NK-92 (cell line): ENCODE measurements around the gene MEIS1.

Source experiments
- DNase-seq: peaks from one replicate; lab custom pipeline; 2025; ENCODE audit not compliant: unreplicated experiment; lab: John Stamatoyannopoulos, UW

The MEIS1 gene

DNA sequence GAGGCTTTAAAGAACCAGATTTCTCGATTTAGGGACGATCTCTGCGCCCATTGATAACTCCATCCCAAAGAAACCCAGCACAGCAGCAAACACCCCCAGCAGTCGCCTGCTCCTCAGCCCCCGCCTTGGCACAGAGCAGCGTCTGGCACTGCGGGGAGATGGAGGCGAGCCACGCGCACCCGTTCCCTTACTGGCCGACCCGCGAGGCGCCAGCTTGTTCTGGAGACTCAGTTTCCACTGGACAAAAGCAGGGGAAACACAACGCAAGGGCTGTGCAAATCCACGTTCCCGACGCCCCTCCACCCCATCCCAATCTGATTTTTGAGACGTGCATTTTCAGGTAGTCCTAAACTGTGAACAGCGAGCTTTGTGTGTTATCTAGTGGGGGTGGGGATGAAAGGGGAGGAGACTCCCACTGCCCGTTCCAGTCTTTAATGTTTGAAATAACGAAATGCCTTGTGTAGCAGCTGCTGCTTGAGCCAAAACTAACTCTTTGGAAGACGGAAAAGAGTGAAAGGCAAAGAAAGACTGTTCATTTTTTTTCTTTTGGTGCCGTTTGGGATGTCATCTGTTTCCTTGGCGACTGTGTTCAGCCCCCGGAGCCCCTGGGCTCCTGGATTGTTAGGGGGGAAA is 143.2 kb downstream of the MEIS1 start:
- no peak for DNase-seq

DNA sequence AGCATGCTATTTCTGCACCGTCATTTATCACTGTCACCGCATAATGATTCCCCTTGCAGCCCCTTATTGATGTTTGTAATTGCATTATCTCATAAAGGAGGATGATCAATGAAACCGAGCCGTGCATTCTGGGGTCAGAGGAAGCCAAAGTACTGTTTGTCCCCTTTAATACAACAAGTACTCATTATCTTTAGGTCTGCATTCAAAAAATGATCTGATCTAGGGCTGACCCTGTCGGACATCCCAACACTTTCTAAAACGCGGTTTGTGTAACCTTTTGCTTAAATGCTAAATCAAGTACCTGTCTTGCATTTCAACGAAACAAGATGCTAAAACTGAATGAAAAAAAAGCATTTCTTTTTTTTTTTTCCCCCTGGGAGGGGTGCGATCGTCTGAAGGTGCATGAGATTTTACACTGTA is 143.8 kb downstream of the MEIS1 start:
- no peak for DNase-seq

DNA sequence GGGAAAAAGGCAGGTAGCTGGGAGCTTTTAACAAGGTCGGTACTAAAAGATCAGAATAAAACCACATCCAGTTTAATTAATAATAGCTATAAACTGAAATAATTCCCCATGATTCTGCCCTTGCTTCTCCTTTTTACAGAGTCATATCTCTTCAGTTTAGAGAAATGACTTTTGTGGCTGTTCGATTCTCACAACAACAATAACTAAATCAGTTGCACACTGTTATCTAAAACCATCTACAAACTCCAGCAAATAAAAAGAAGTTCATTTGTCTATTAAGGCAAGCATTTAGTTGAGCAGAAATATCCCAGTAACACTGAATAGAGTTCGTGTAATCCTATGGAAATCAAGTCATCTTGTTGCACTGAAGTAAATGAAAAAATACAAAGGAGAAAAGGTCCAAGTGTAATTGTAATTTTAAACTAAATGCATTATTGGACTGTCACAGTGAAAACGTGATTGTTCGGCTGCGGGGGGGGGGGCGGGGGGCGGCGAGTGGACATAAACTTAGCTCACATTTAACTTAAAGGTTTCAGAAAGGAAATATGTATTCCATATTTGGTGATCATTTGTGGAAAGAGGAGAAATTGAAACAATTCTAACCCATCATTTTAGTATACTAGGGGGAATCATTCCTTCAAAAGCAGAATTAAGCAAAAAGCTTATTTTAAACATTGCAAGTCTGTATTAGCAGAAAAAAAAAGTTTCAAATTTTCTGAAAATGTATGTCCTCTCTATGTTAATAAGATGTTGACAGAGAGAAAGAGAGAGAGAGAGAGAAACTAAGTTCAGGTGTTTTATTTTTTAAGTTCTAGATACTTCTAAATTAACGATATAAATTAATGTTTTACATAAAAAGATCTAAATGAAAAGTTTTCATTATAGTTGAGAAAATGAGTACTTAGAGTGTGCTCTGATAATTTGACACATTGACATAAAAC is 144.5 kb downstream of the MEIS1 start:
- no peak for DNase-seq

DNA sequence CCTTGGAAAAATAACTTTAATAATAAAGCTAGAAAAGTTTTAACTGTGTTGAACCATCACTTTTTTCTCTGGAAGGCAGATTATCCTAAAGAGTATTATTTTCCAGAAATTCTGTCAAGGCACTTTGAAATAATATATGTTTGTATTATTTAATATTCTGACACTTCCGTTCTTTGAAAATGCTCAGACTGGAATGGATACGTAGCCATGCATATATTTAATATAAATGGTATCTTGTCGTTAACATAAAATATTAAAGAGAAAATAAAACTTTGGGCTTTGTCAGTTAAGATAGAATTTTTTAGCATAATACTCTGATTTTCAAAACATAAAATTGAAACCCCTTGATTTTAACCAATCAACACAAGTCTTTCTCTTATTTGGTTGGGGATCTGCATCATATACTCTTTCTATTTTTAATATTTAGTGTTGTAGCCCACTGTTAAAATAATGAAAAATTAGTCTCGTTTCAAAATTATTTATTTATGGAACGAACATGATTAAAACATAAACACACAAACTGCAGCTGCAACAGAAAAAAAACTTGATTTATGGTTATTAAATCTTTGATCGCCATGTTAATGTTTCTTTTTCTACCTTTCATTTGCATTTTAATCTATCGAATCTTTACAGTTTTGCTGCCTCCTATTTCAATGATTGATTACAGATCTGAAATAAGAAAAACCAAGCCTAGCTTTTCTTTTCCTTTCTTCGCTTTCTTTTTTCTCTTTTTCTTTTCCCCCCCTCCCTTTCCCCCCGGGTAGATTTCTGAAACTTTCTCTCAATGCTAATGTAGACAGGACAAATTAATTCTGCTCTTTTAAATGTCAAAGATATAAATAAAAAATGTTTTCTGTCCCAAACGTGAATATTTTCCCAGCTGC is 145.5 kb downstream of the MEIS1 start:
- DNase-seq = no peak

DNA sequence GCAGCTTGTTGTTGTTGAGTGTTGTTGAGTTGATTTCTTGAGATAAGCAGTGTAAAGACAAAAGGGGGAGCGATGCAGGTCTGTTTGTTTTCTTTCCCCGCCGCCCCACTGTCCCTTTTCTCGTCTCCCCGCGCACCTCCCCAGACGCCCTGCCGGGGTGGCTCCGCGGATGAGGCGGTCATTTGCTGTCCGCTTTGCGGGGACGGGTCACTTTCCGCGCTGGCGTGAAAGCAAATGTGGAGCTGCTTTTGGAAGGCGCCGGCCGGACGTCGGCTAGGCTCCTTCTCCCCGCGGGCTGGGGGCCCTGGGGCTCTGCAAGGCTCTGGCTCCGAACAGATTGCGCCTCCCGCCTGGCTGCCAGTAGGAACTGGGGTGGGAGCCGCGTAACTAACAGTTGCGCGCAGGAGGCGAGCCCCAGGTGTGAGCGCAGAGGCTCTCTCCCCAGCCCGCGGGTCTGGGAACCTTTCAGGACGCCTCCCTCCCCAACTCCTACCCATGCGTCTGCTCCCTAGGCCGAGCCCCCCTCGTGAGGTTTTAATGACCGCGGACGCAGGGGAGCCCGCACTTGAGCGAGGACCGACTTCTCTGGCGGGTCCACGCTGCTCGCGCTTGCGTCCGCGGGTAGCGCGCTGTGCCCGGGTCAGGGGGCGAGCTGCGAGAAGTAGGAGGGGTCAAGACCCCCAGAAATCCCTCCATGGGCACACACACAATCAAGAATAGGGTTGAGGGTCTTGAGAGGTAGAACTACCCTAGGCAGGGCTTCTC is 146.6 kb downstream of the MEIS1 start:
- no peak for DNase-seq

DNA sequence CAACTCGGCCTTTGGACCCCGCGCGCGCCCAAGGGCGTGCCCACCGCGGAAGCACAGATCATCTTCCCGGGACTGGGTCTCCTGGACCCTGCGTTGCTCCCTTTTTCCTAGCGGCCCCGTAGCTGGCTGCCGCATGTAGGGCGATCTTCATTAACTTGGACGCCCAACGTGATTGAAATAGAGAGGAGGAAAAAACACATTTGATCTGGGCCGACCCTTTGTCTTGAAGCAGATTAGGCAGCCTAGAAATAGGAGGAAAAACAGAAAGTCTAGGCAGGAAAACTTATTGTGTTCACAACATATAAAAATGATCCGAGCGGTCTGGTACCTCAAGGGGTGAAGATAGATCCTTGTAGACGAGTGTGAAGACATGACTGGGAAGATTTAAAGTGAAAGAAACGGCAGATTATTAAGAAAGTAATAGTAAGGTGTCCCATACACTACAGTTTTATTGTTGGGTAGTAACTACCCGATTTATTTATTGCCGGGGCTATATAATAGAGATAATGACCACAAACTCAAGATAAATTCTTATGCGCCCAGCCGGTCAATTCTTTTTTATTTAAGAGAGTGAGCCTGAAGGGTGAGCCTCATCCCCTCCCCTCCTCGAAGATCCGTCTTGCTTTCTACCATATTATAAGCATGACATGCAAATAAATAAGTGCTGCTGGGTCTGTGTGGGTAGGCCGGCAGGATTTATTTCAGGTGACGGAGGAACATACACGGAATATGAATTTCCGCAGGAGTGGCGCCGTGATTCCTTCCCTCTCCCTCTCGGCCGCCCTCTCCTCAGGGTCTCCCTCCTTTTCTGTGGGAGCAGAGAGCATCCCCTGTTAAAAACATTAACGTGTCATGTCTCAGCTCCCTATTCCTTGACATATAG is 147.4 kb downstream of the MEIS1 start:
- no peak for DNase-seq

DNA sequence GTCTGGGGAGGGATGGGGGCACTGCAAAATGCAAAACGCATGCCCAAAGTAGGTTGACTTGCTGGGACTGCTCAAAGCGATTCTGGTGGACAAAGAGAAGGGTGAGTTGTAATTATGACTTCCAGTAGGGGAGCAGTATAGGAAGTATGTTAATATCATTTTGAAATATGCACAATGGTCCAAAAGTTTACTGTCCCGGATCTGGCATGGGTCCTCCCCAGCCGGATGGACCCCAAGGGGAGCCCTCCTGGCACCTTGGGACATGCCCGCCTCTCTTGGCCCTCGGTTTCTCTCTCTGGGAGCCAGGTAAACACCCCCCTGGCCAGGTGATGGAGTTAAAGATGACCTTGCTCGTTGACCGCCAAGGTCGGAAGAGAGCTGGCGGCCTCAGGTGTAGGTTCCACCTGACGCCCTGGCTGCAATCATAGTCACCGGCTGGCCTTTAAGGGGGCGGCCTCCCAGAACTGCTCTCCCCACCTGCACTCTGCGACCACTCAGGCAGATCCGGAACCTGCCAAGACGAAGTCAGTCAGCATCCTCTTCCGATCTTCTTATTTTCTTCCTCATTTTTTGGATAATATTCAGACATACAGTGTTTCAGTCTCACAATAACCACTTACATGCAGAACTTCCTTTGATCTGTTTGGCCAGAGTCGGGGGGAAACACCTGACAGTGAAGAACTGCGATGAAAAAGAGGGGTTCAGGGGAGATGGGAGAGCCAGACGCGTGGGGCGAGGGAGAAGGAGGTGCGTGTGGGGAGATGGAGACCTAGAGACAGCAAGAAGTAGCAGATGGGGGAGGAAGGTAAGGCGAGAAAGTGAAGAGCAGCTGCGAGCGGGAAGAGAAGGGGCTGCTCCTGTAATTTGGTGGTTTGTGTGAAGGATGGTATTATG is 148.3 kb downstream of the MEIS1 start:
- DNase-seq = no peak

GRCh38 chr2:66583881-66584280 is 149.0 kb downstream of the MEIS1 start:
- no peak for DNase-seq

GRCh38 chr2:66585587-66585986 is 150.7 kb downstream of the MEIS1 start:
- no peak for DNase-seq

DNA sequence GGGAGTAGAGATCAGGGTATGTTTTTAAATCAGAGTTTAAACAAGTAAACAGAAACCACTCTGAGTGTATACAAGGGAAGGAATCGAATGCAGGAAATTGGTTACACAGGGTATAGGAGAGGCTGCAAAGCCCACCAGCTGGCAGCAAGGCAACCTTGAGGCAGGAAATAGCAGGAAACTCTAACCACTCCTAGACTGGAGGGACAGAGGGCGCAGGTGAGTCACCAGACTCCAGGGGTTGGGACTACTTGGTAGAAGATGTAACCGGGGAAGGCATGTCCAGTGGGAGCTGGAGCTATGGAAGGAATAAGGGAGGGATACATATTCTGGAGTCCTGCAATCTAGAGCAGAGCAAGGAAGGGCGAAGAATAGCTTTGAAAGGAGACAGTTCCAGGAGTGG is 152.3 kb downstream of the MEIS1 start:
- no peak for DNase-seq

- DNase-seq = no peak
Measured at GRCh38 chr2:66594001-66594400, 159.1 kb downstream of the MEIS1 start.

- DNase-seq = no peak
Measured at GRCh38 chr2:66595556-66595955, 160.6 kb downstream of the MEIS1 start.

- DNase-seq = no peak
Measured at GRCh38 chr2:66596256-66596655, 161.3 kb downstream of the MEIS1 start.

- no peak for DNase-seq
Measured at GRCh38 chr2:66601624-66602023, 166.7 kb downstream of the MEIS1 start.

DNA sequence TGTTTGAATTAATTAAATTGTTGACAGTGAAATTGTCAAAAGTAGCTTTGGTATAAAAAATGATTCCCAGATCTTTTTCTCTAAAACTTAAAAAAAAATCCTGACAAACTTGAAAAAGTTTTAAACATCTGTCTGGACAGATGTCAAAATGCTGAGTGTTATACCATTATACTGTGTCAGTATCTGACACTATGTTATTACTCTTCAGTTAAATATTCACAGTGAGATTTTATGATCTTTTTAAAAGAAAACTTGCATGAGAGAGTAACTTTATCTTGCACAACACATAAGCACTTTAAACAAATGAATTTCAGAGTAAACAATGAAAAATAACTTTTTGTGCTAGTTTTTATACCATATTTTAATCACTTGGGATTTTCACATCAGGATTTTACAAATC is 167.4 kb downstream of the MEIS1 start:
- DNase-seq = no peak

- no peak for DNase-seq
Measured at GRCh38 chr2:66604326-66604725, 169.4 kb downstream of the MEIS1 start.

- DNase-seq = no peak
Measured at GRCh38 chr2:66604976-66605375, 170.1 kb downstream of the MEIS1 start.

DNA sequence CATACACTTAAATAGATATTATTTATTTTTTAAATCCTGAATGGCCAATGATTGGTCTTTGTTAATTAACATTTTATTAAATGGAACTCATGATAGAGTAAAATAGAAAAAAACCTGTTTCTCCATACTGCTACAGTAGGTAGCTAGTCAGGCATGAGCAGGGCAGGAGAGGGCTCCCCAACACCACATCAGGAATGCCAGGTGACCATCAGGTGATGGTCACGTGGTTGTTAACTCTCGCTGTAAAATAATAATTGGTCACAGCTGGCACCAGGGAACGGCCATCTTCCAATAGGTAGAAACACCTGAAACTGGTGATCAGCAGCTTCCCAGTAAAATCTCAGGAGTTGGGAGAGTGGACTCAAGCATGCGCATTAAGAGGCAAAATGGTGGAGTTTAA is 172.2 kb downstream of the MEIS1 start:
- DNase-seq = no peak
